ENCODE data around the gene PPP2R2C.

PPP2R2C gene

DNA sequence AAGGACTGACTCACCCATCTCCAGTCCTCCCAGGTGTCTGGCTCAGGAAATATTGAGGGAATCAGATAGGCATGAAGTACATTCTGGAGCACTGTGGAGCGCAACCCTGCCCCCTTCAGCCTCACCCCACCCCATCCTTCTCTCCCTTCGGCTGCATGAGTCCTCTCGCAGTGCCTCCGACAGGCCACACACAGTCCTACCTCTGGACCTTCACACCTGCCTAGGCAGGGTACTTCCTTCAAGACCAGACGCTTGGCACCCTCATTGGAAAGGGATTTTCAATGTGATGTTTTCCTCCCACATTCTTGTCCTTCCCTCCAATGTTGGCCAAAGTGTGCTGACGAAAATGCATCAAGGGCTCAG is 26.8 kb upstream of the PPP2R2C start:
- Histone ChIP-seq H3K9me3 (ENCODE audit: insufficient read depth, low read depth, low read length) (peaks cover 7% of the 10 kb centered on the region; the same call in 1 of the 2 replicates), H3K27me3 (ENCODE audit: insufficient read depth, low read length, poor library complexity, severe bottlenecking) (no peaks in the 10 kb centered on the region), H3K79me2 (ENCODE audit: insufficient read depth, low read length) (no peaks in the 10 kb centered on the region), H3K9ac (ENCODE audit: low read depth, low read length, poor library complexity, severe bottlenecking) (no peak overlapping the region), H3K4me2 (ENCODE audit: low read depth, low read length, poor library complexity, severe bottlenecking) (no peak overlapping the region), H3K4me3 (ENCODE audit: low read length, poor library complexity, severe bottlenecking) (no peak overlapping the region), H3F3A (ENCODE audit: low read depth) (no peaks in the 10 kb centered on the region), H3K4me1 (ENCODE audit: insufficient read depth, low read length, poor library complexity, severe bottlenecking) (no peaks in the 10 kb centered on the region), H3K36me3 (ENCODE audit: insufficient read depth, low read length) (no peaks in the 10 kb centered on the region), H4K20me1 (ENCODE audit: insufficient read depth, low read length, poor library complexity, severe bottlenecking) (no peaks in the 10 kb centered on the region), H2AFZ (ENCODE audit: low read length) (no peak overlapping the region), H3K9me2 (replicated peaks; ENCODE audit: low read depth, low read length) (no peaks in the 10 kb centered on the region)
- TF ChIP-seq EZH2phosphoT487 (IDR thresholded peaks at IDR 0.05; ENCODE audit: borderline replicate concordance) = no peak
- TF ChIP-seq, protein P1, sequence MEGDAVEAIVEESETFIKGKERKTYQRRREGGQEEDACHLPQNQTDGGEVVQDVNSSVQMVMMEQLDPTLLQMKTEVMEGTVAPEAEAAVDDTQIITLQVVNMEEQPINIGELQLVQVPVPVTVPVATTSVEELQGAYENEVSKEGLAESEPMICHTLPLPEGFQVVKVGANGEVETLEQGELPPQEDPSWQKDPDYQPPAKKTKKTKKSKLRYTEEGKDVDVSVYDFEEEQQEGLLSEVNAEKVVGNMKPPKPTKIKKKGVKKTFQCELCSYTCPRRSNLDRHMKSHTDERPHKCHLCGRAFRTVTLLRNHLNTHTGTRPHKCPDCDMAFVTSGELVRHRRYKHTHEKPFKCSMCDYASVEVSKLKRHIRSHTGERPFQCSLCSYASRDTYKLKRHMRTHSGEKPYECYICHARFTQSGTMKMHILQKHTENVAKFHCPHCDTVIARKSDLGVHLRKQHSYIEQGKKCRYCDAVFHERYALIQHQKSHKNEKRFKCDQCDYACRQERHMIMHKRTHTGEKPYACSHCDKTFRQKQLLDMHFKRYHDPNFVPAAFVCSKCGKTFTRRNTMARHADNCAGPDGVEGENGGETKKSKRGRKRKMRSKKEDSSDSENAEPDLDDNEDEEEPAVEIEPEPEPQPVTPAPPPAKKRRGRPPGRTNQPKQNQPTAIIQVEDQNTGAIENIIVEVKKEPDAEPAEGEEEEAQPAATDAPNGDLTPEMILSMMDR (conservative IDR thresholded peaks at IDR 0.05; ENCODE audit: low read length) = no peak

DNA sequence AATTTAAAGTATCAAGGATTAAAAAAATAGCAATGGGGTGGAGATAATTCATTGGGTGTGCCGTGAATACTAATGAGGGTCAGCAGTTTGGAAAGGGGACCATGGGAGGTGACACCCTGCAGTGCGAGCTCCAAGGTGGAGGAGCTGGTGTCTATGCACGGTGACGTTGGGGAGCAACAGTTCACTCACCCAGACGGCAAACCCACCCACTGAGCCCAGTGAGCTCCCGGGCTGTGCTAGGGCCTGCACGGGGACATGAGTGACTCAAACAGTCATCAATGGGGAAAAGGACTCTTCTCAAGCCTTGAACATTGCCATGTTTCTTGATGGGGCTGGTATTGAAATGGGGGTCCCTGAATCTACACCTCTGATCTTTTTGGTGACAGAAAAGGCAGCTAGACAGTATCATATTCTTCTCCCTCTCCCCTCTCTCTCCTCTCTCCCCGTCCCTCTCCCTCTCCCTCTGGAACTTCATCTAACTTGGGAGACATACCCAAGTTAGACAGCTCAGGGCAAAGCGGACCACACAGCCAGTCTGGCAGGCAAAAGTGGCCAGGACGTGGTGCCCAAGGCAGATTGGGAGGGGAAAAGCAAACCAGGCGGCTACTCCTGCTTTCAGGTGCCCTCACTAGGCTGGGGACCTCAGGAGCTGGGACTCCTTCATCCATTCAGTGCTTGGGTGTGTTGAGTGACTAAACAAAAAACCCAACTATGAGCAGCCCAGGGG is 26.3 kb upstream of the PPP2R2C start:
- no peaks in the 10 kb centered on the region for H3K27me3 ChIP-seq (ENCODE audit: insufficient read depth, low read length, poor library complexity, severe bottlenecking)
- H4K20me1 ChIP-seq (ENCODE audit: insufficient read depth, low read length, poor library complexity, severe bottlenecking) = no peaks in the 10 kb centered on the region
- H3K9ac ChIP-seq (ENCODE audit: low read depth, low read length, poor library complexity, severe bottlenecking) = no peak overlapping the region
- TF ChIP-seq EZH2phosphoT487 (IDR thresholded peaks at IDR 0.05; ENCODE audit: borderline replicate concordance) = no peak
- TF ChIP-seq, protein P1 (conservative IDR thresholded peaks at IDR 0.05; ENCODE audit: low read length) = no peak
- no peak overlapping the region for H3K4me2 ChIP-seq (ENCODE audit: low read depth, low read length, poor library complexity, severe bottlenecking)
- H3K79me2 ChIP-seq (ENCODE audit: insufficient read depth, low read length) = no peaks in the 10 kb centered on the region
- no peaks in the 10 kb centered on the region for H3K36me3 ChIP-seq (ENCODE audit: insufficient read depth, low read length)
- H3K9me2 ChIP-seq (replicated peaks; ENCODE audit: low read depth, low read length) = no peaks in the 10 kb centered on the region
- no peak overlapping the region for H3K4me3 ChIP-seq (ENCODE audit: low read length, poor library complexity, severe bottlenecking)
- H3K4me1 ChIP-seq (ENCODE audit: insufficient read depth, low read length, poor library complexity, severe bottlenecking) = no peaks in the 10 kb centered on the region
- H2AFZ ChIP-seq (ENCODE audit: low read length) = no peak overlapping the region
- H3K9me3 ChIP-seq (ENCODE audit: insufficient read depth, low read depth, low read length) = peaks cover 11% of the 10 kb centered on the region; the same call in 1 of the 2 replicates
- no peaks in the 10 kb centered on the region for H3F3A ChIP-seq (ENCODE audit: low read depth)

DNA sequence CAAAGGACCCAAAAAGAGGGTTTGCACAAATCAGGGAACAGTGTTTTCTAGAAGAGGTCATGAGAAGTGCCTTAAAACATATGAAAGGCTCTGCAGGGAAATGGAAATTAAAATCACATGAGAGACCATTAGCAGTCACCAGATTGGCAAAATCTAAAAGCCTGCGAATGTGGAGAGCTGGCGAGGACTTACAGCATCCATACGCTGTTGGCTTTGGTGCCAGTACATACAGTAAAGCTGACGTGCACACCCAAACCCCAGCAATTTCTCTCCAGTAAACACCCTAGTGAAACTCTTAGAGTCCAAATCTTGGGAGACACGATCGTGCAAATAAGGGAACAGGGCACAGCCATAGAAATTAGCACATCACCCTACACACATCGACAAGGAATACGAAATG is 25.4 kb upstream of the PPP2R2C start:
- H3K4me1 ChIP-seq (ENCODE audit: insufficient read depth, low read length, poor library complexity, severe bottlenecking) = no peaks in the 10 kb centered on the region
- peaks cover 7% of the 10 kb centered on the region; the same call in 1 of the 2 replicates for H3K9me3 ChIP-seq (ENCODE audit: insufficient read depth, low read depth, low read length)
- TF ChIP-seq EZH2phosphoT487 (IDR thresholded peaks at IDR 0.05; ENCODE audit: borderline replicate concordance) = no peak
- TF ChIP-seq, protein P1 (conservative IDR thresholded peaks at IDR 0.05; ENCODE audit: low read length) = no peak
- no peaks in the 10 kb centered on the region for H3K9me2 ChIP-seq (replicated peaks; ENCODE audit: low read depth, low read length)
- H2AFZ ChIP-seq (ENCODE audit: low read length) = no peak overlapping the region
- H3K4me2 ChIP-seq (ENCODE audit: low read depth, low read length, poor library complexity, severe bottlenecking) = no peak overlapping the region
- no peaks in the 10 kb centered on the region for H3K79me2 ChIP-seq (ENCODE audit: insufficient read depth, low read length)
- no peaks in the 10 kb centered on the region for H3F3A ChIP-seq (ENCODE audit: low read depth)
- no peaks in the 10 kb centered on the region for H3K36me3 ChIP-seq (ENCODE audit: insufficient read depth, low read length)
- no peak overlapping the region for H3K9ac ChIP-seq (ENCODE audit: low read depth, low read length, poor library complexity, severe bottlenecking)
- H3K27me3 ChIP-seq (ENCODE audit: insufficient read depth, low read length, poor library complexity, severe bottlenecking) = no peaks in the 10 kb centered on the region
- H4K20me1 ChIP-seq (ENCODE audit: insufficient read depth, low read length, poor library complexity, severe bottlenecking) = no peaks in the 10 kb centered on the region
- no peak overlapping the region for H3K4me3 ChIP-seq (ENCODE audit: low read length, poor library complexity, severe bottlenecking)
